ENCODE results near the gene ALDH1L2.
A peak's percentile ranks its signal among the peaks of the same experiment; 100 is the strongest.
"Not testable (repeated sequence)": the region's sequence is repeated elsewhere in the genome, so short reads cannot be mapped to it uniquely, and the experiment has no call there.

ALDH1L2 gene

GRCh38 chr12:105030820-105031807 lies 53.1 kb downstream of the ALDH1L2 start:
- DNase-seq = peak; percentile 40

- DNase-seq = no peak
These were observed 57.8 kb downstream of the ALDH1L2 start for GRCh38 chr12:105026411-105026810.

- DNase-seq = no peak
These were observed 58.4 kb downstream of the ALDH1L2 start for GRCh38 chr12:105025890-105026289.

DNA sequence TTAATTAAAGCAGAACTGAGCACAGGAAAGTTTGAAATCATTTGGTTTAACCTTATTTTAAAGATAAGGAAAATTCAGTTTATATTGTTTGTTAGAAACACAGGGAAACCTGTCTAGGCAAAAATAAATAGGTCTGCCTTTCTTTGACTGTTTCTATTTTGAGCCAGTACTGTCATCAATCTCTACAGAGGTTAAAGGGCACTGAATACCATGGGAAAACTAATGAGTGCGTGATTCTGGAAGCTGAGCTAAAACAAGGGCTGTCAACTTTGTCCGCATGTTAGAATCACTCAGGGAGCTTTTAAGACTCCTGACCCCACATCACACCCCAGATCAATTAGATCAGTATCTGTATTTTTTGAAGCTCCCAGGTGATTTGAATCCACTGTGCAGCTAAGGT lies 59.3 kb downstream of the ALDH1L2 start:
- no peak for DNase-seq

DNA sequence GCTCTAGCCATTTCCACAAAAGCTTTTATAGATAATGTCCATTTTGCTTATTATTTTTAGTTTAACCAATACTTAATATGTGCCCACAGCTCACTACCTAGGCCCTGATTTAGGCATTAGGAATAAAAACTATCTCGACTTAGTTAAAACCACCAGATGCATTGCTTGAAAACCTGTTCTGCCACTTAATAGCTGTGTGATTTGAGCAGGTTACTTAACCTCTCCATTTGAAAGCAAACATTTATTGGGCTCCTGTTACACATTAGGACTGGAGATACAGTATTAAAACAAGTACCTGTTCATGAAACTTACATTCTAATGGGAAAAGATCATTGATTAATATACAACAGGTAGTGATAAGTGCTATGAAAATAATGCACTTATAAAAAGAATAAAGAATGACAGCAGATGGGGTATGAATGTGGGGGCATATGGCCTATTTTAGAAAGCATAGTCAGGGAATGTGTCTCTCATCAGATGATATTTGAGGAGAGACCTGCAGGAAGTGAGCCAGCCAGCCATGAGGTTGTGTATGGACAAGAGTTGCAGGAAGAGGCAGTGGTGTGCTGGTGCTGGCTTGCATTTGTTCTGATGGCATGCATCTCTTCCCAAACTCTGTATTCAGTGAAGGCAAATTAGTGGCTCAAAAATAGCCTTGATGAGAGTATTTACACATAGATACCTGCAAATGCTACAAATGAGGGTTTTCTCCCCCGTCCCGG lies 63.9 kb downstream of the ALDH1L2 start:
- DNase-seq = no peak

DNA sequence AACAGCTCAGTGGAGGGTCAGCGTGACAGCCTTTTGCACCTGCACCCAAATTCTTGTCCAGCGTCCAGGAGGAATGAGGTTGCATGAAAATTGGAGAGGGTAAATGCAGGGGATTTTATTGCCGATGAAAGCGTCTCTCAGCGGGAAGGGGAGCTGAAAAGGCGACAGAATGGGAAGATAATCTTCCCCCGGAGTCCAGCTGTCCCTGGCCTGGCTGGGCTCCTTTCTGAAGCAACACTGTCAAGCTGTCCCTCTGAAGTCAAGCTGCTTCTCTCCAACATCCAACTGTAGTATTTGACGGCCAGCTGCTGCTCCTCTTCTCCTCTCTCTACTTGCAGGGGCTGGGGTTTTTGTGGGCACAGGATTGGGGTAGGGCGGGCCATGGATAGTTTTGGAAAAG lies 65.5 kb downstream of the ALDH1L2 start:
- no peak for DNase-seq

DNA sequence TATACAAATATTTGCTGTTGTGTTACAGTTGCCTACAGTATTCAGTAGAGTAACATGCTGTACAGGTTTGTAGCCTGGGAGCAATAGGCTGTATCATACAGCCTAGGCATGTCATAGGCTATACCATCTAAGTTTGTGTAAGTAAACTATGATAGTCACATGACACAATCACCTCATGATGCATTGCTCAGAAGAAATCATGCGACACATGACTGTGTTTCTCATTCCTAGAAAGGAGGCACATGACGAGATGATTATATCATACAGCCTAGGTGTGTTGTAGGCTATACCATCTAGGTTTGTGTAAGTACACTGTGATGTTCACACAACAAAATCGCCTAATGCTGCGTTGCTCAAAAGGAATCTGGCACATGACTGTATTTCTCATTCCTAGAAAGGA lies 66.2 kb downstream of the ALDH1L2 start:
- DNase-seq = no peak

- DNase-seq = no peak
These were observed 68.7 kb downstream of the ALDH1L2 start for GRCh38 chr12:105015543-105015942.

GRCh38 chr12:105014603-105015002 lies 69.7 kb downstream of the ALDH1L2 start:
- no peak for DNase-seq

DNA sequence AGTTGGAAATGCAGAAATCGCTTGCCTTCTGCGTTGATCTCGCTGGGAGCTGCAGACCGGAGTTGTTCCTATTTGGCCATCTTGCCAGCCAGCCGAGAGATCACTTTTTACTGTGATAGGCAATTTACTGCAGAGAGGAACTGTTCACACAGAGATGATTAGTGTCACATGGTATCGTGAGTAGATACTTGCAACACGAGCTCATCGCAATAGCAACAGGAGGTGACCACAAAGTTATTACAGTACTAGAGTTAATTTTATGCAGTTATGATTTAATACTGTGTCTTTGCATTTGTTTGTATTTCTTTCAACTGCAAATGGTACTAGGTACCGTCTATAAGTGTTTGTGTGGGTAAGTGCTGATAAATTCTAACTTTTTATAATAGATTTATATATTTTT lies 70.4 kb downstream of the ALDH1L2 start:
- peak; percentile 21 for DNase-seq

- DNase-seq = no peak
These were observed 82.8 kb downstream of the ALDH1L2 start for GRCh38 chr12:105001476-105001875.

DNA sequence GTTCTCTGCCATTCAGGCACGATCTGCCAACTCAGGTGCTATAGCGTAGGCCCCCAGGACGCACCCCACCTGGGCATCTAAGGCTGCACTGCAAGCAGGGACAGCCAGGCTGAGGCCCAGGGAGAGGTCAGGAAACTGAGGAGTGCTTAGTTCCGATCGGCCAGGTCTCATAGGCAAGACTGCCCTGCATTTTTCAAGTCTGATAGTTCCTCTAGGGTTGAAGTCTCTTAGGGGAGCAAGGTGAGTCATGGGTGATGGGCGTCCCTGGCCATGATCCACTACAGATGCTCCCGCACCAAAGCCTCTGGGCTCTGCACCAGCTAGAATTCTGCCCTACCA lies 84.9 kb downstream of the ALDH1L2 start:
- no peak for DNase-seq

DNA sequence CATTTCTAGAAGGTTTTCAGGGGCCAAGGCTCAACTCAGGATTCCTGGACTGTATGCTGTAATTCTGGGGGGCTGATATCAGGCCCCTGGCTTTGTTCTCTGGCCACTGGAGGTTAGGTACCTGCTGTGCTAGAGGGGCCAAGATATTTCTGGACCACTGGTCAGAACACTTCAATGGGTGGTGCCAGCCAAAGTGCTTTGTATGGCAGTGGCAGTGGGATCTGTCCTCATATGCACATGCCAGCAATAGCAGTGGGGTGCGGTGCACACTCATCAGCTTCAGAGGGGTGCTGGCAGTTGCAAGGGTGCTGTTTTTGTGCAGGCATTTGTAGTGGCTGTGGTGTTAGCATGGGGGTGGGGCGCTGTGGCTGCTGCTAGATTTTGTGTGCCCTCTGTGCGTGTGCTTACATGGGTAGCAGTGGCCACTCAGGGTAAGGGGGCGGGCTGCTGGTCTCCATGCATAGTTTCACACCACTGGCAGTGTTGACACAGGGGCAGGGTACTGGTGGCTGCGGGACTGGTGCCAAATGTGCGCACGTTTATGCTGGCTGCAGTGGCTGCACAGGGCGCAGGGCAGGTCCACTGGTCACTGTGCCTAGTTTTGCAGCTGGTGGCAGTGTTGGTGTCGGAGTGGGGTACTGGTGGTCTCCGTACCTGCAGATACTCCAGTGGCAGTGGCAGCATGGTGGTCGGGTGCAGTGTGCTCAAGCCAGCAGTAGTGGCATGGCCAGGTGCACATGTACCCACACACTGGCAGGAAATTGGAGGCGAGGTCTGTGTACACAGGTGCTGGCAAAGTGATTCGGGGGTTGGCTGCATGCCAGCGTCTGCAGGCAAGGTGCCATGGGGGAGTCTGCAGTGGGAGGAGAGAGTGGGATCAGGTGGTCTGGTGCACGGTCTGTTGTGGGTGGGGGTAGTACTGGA lies 85.6 kb downstream of the ALDH1L2 start:
- no peak for DNase-seq

DNA sequence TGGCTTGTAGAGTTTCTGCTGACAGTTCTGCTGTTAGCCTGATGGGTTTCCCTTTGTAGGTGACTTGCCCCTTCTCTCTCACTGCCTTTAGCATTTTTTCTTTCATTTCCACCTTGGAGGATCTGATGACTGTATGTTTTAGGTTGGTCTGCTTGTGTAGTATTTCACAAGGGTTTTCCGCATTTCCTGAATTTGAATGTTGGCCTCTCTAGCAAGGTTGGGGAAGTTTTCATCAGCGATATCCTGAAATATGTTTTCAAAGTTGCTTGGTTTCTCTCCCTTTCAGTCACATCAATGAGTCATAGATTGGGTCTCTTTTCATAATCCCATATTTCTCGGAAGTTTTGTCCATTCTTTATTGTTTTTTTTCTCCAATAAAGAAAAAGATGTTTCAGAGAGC lies 86.7 kb downstream of the ALDH1L2 start:
- no peak for DNase-seq

DNA sequence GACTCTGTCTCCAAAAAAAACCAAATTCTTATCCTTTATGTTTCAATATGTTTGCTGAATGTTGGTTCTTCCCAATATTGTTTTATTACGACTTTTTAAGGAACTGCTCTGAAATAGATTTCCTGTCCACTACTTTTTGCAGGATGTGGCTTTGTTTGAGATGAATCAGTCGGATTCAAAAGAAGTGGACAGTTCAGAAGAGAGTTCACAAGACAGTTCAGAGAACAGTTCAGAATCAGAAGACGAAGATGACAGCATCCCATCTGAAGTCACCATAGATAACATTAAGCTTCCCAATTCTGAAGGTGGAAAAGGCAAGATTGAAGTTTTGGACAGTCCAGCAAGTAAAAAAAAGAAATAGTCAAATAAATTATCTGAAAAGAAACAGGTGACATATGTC lies 89.9 kb downstream of the ALDH1L2 start:
- DNase-seq = peak; percentile 18

DNA sequence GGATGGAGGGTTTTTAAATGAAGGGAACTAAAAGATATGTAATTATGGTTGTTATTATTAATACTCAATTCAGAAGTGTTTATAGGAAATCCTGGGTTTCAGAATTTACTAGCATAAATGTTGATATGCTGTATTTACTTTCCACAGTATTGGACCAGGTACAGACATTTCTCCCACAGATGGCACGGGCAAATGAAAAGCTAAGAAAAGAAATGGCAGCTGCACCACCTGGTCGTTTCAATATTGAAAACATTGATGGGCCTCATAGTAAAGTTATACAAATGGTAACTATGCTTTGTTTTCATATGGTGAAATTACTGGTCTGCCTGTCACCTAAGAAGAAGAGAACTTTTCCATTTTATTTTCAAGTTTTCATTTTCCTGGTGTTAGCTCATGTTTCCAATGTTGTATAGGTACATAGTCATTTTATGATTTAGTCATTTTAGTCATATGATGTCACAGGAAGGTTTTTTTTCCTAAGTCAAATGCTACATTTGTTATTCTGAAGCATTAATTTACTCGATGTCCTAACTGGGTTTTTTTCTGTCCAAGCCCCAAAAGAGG lies 92.6 kb downstream of the ALDH1L2 start:
- no peak for DNase-seq

DNA sequence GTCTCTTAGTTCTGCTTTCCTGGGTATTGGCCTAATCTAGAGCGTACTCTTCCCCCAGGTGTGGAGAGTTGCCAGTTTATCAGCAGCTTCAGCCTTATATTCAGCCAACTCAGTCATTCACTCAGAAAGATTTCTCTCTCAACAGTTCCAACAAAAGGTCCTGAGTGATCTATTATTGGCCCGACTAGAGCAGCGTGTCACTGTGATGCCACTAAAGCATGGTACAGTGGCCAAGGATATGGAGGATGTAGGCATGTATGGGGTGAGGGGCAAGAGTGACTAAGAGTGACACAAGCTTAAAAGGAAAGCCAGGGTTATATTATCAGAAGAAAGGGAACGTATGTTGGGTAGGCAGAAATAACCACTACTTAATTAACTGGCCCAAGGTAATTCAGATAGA lies 93.3 kb downstream of the ALDH1L2 start:
- no peak for DNase-seq

DNA sequence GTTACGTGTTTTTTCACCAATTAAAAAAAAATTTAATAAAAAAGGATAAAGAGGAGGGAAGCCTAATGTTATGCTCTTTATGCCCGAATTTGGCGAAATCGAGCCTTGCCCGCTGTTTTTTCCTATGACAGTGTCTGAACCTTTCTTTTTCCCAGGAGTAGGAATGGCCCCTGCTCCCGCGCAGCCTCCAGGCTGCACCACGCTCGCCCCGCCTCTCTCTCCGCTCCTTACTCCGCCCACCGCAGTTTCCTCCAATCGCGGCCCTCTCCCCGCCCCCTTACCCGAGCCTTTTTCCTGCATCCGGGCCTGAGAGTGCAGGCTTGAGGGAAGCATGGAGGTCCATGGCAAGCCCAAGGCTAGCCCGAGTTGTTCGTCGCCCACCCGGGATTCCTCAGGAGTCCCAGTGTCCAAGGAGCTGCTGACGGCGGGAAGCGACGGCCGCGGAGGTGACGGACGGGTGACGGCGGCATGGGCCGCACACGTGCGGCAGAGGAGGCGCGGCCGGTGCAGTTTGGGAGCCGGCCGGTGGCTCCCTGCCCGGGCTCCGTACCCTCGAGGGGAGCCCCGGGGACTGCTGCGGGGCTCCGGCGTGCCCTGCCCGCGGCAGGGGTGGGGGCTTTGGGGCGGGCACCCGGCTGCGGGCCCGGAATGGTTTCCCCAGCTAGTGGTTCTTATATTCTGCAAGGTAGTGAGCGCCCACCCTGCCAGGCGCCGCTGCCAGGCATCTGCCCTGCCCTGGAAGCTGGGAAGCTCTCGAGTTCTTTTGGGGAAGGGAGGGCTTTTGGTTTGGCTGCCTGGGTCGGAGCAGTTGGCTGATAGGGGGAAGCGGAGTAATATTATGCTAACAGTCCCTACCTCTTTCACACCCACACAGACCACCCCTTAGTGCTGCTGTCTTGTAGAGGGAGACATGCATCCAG lies 98.0 kb downstream of the ALDH1L2 start, which contains the start of gene NOPCHAP1:
NOPCHAP1 (plus strand) TSS at position 295 of the 920 bp plus-strand sequence; CDS start at position 332, 37 bp downstream.
- peak; percentile 71 for DNase-seq

DNA sequence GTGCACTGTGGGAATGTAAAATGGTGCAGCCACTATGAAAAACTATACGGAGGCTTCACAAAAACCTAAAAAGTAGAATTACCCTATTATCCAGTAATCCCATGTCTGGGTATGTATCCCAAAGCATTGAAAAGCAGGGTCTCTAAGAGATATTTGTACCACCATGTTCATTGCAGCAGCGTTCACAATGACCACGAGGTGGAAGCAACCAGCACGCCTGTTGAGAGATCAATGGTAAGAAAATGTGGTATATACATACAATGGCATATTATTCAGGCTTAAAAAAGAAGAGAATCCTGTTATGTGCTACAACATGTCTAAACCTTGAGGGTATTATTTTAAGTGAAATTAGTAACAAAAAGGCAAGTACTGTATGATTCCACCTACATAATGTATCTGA lies 99.1 kb downstream of the ALDH1L2 start:
- DNase-seq = no peak

- not testable (repeated sequence) for DNase-seq
These were observed 106.6 kb downstream of the ALDH1L2 start for GRCh38 chr12:104977688-104978087.

GRCh38 chr12:104976703-104977102 lies 107.6 kb downstream of the ALDH1L2 start:
- no peak for DNase-seq

Data from MV-4-11 (cell line).